Measurements from ENCODE around the gene CFAP58.

- TF ChIP-seq CTCF (IDR thresholded peaks at IDR 0.05) (no peak), POLR2A (IDR thresholded peaks at IDR 0.05) (no peak)
These were observed 31.8 kb upstream of the CFAP58 start for GRCh38 chr10:104321725-104322415.
